H9 (cell line): ENCODE measurements around the gene LPP. TPM values are rescaled to one million over a fixed set of nuclear protein-coding genes. Genes with fewer than 3 reads are reported as not detected.

Source experiments
- DNase-seq: peaks from one replicate; pipeline ENCODE4 v3.0.0-alpha.2; 2017
- H2AFZ ChIP-seq: one replicate; pipeline ENCODE4 v1.6.1; 2013; ENCODE audit warnings: mild to moderate bottlenecking, low read length, control low read depth, moderate library complexity
- H2AK5ac ChIP-seq: 2 replicates; pipeline ENCODE4 v1.6.1; 2013; ENCODE audit warnings: low read length, control low read depth, mixed read lengths; ENCODE audit not compliant: insufficient read length
- H2BK120ac ChIP-seq: one replicate; pipeline ENCODE4 v1.6.1; 2013; ENCODE audit warnings: low read depth, mild to moderate bottlenecking, low read length, control low read depth, inconsistent platforms; ENCODE audit not compliant: poor library complexity, severe bottlenecking
- H2BK12ac ChIP-seq: 2 replicates; pipeline ENCODE4 v1.6.1; 2013; ENCODE audit warnings: low read length, control low read depth, mixed read lengths, low read depth; ENCODE audit not compliant: insufficient read length
- H2BK15ac ChIP-seq: 2 replicates; pipeline ENCODE4 v1.6.1; 2013; ENCODE audit warnings: low read depth, low read length, control low read depth
- H2BK20ac ChIP-seq: one replicate; pipeline ENCODE4 v1.6.1; 2013; ENCODE audit warnings: low read depth, mild to moderate bottlenecking, low read length, control low read depth, inconsistent platforms; ENCODE audit not compliant: poor library complexity, severe bottlenecking
- H2BK5ac ChIP-seq: 2 replicates; pipeline ENCODE4 v1.6.1; 2013; ENCODE audit warnings: low read length, control low read depth, mixed read lengths; ENCODE audit not compliant: insufficient read length
- H3K14ac ChIP-seq: 2 replicates; pipeline ENCODE4 v1.6.1; 2013; ENCODE audit warnings: low read length, control low read depth; ENCODE audit not compliant: insufficient read depth
- H3K18ac ChIP-seq: 2 replicates; pipeline ENCODE4 v1.6.1; 2013; ENCODE audit warnings: low read depth, mild to moderate bottlenecking, mixed read lengths, low read length, control low read depth; ENCODE audit not compliant: insufficient read length
- H3K23ac ChIP-seq: 2 replicates; pipeline ENCODE4 v1.6.1; 2013; ENCODE audit warnings: low read length, control low read depth, mixed read lengths, low read depth; ENCODE audit not compliant: insufficient read length
- H3K23me2 ChIP-seq: 2 replicates; pipeline ENCODE4 v1.6.1; 2013; ENCODE audit warnings: low read depth, mild to moderate bottlenecking, mixed read lengths, low read length, control low read depth; ENCODE audit not compliant: insufficient read length, poor library complexity, severe bottlenecking
- H3K27ac ChIP-seq: 2 replicates; pipeline ENCODE4 v1.5.1; 2013; ENCODE audit warnings: low read length, control low read depth, mixed read lengths, low read depth; ENCODE audit not compliant: insufficient read length
- H3K27me3 ChIP-seq: 2 replicates; pipeline ENCODE4 v1.6.1; 2013; ENCODE audit warnings: low read length, control low read depth, inconsistent platforms; ENCODE audit not compliant: insufficient read depth
- H3K4ac ChIP-seq: 2 replicates; pipeline ENCODE4 v1.6.1; 2013; ENCODE audit warnings: low read depth, mild to moderate bottlenecking, control low read depth, inconsistent platforms, low read length, moderate library complexity
- H3K4me1 ChIP-seq: 2 replicates; pipeline ENCODE4 v1.6.1; 2013; ENCODE audit warnings: low read length, control low read depth, inconsistent platforms; ENCODE audit not compliant: insufficient read depth
- H3K4me2 ChIP-seq: 2 replicates; pipeline ENCODE4 v1.6.1; 2013; ENCODE audit warnings: low read length, control low read depth, mixed read lengths; ENCODE audit not compliant: insufficient read length, insufficient read depth
- H3K56ac ChIP-seq: 2 replicates; pipeline ENCODE4 v1.6.1; 2013; ENCODE audit warnings: low read depth, mild to moderate bottlenecking, mixed read lengths, low read length, control low read depth; ENCODE audit not compliant: insufficient read length
- H3K79me1 ChIP-seq: 2 replicates; pipeline ENCODE4 v1.6.1; 2013; ENCODE audit warnings: low read depth, mild to moderate bottlenecking, moderate library complexity, low read length, control low read depth, inconsistent platforms; ENCODE audit not compliant: insufficient read depth, poor library complexity, severe bottlenecking
- H3K79me2 ChIP-seq: 2 replicates; pipeline ENCODE4 v1.6.1; 2013; ENCODE audit warnings: low read length, control low read depth, inconsistent platforms; ENCODE audit not compliant: insufficient read depth
- H3K9ac ChIP-seq: 2 replicates; pipeline ENCODE4 v1.6.1; 2013; ENCODE audit warnings: low read length, control low read depth, mixed read lengths; ENCODE audit not compliant: insufficient read length; ENCODE audit errors: extremely low read depth
- H3K9me3 ChIP-seq: one replicate; pipeline ENCODE4 v1.6.1; 2013; ENCODE audit warnings: low read depth, low read length, inconsistent platforms; ENCODE audit not compliant: control insufficient read depth
- H3T11ph ChIP-seq: one replicate; pipeline ENCODE4 v1.6.1; 2013; ENCODE audit warnings: mild to moderate bottlenecking, low read length, control low read depth, inconsistent platforms
- H4K20me1 ChIP-seq: one replicate; pipeline ENCODE4 v1.6.1; 2013; ENCODE audit not compliant: control insufficient read depth, insufficient read length, insufficient read depth
- H4K5ac ChIP-seq: 2 replicates; pipeline ENCODE4 v1.6.1; 2013; ENCODE audit warnings: low read depth, mild to moderate bottlenecking, mixed read lengths, low read length, control low read depth; ENCODE audit not compliant: insufficient read length
- H4K8ac ChIP-seq: replicated peaks from 2 replicates; pipeline ENCODE4 v1.6.1; 2013; ENCODE audit warnings: low read length, control low read depth, mixed read lengths, low read depth; ENCODE audit not compliant: insufficient read length
- H4K91ac ChIP-seq: 2 replicates; pipeline ENCODE4 v1.6.1; 2013; ENCODE audit warnings: low read depth, mild to moderate bottlenecking, moderate library complexity, mixed read lengths, low read length, control low read depth; ENCODE audit not compliant: insufficient read length
- H3K27ac Mint-ChIP-seq, 3 experiments: 2 replicates in 2 of 3; 3 replicates in 1 of 3; pipeline ENCODE4 v1.8.0; 2020 to 2021; ENCODE audit warnings: mixed read lengths in 3 of 3, mild to moderate bottlenecking in 1 of 3, moderate library complexity in 1 of 3
- H3K27me3 Mint-ChIP-seq: 2 replicates; pipeline ENCODE4 v1.8.0; 2021; ENCODE audit warnings: low read depth, mild to moderate bottlenecking, moderate library complexity, mixed read lengths
- H3K36me3 Mint-ChIP-seq, 3 experiments: 2 replicates in 2 of 3; 3 replicates in 1 of 3; pipeline ENCODE4 v1.8.0; 2020 to 2021; ENCODE audit warnings: low read depth in 3 of 3, mixed read lengths in 3 of 3; ENCODE audit not compliant: insufficient read depth in 1 of 3
- H3K4me1 Mint-ChIP-seq, 2 experiments: 2 replicates each; pipeline ENCODE4 v1.8.0; 2020; ENCODE audit warnings: mixed read lengths in 2 of 2
- H3K4me3 Mint-ChIP-seq, 2 experiments: 2 replicates in 1 of 2; 3 replicates in 1 of 2; pipeline ENCODE4 v1.8.0; 2020 to 2021; ENCODE audit warnings: mild to moderate bottlenecking in 2 of 2, mixed read lengths in 2 of 2, moderate library complexity in 1 of 2
- H3K9me3 Mint-ChIP-seq, 2 experiments: 2 replicates in 1 of 2; 3 replicates in 1 of 2; pipeline ENCODE4 v1.8.0; 2020; ENCODE audit warnings: mild to moderate bottlenecking in 2 of 2, mixed read lengths in 2 of 2, moderate library complexity in 1 of 2
- total RNA-seq: library from RNA; stranded (reverse); gene quantifications from 2 replicates; pipeline ENCODE4 v1.2.1, GENCODE V29; 2021
- TF ChIP-seq, protein P1 (sequence below): fragments of 200-600 bp; sonication (generic); conservative IDR thresholded peaks from 3 replicates; pipeline ENCODE4 v1.8.0; 2021; ENCODE audit warnings: antibody characterized with exemption, mild to moderate bottlenecking

The LPP gene
- total RNA-seq, 1 experiment from 2014 or later: 64.6 TPM

GRCh38 chr3:188720636-188721035 lies 566.7 kb downstream of the LPP start:
- no peaks in the 10 kb centered on the region for H4K20me1 ChIP-seq
- TF ChIP-seq, protein P1, sequence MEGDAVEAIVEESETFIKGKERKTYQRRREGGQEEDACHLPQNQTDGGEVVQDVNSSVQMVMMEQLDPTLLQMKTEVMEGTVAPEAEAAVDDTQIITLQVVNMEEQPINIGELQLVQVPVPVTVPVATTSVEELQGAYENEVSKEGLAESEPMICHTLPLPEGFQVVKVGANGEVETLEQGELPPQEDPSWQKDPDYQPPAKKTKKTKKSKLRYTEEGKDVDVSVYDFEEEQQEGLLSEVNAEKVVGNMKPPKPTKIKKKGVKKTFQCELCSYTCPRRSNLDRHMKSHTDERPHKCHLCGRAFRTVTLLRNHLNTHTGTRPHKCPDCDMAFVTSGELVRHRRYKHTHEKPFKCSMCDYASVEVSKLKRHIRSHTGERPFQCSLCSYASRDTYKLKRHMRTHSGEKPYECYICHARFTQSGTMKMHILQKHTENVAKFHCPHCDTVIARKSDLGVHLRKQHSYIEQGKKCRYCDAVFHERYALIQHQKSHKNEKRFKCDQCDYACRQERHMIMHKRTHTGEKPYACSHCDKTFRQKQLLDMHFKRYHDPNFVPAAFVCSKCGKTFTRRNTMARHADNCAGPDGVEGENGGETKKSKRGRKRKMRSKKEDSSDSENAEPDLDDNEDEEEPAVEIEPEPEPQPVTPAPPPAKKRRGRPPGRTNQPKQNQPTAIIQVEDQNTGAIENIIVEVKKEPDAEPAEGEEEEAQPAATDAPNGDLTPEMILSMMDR: no peak
- no peak overlapping the region for H2BK120ac ChIP-seq
- no peak overlapping the region for H2BK20ac ChIP-seq
- H3K56ac ChIP-seq: no peak overlapping the region
- H3K14ac ChIP-seq: no peak overlapping the region
- H2AK5ac ChIP-seq: no peak overlapping the region
- H3K27me3 ChIP-seq: no peaks in the 10 kb centered on the region; the same call in 1 of the 2 replicates
- H3K23me2 ChIP-seq: no peaks in the 10 kb centered on the region
- no peak overlapping the region for H3K4me3 Mint-ChIP-seq
- no peak overlapping the region for H2BK12ac ChIP-seq
- H3K79me1 ChIP-seq: no peaks in the 10 kb centered on the region
- no peak overlapping the region for H3K27ac Mint-ChIP-seq
- H3K23ac ChIP-seq: no peak overlapping the region
- no peak overlapping the region for H3K27ac ChIP-seq
- no peak overlapping the region for H4K5ac ChIP-seq
- no peak overlapping the region for H3K9ac ChIP-seq
- 0 out of 4 replicates have a peak, but pooled peaks cover 0 to 2% of the 10 kb centered on the region in 2 experiments for H3K4me1 Mint-ChIP-seq
- no peak overlapping the region for H3K18ac ChIP-seq
- no peak overlapping the region for H3K4ac ChIP-seq
- H4K91ac ChIP-seq: no peak overlapping the region
- no peaks in the 10 kb centered on the region for H3K9me3 Mint-ChIP-seq
- no peak for DNase-seq
- H3K79me2 ChIP-seq: no peaks in the 10 kb centered on the region
- H3K27me3 Mint-ChIP-seq: no peaks in the 10 kb centered on the region; the same call in 1 of the 2 replicates
- H3K36me3 Mint-ChIP-seq: no peaks in the 10 kb centered on the region
- no peak overlapping the region for H2AFZ ChIP-seq
- no peaks in the 10 kb centered on the region for H3K4me1 ChIP-seq
- no peak overlapping the region for H2BK15ac ChIP-seq
- H2BK5ac ChIP-seq: no peak overlapping the region
- H3T11ph ChIP-seq: no peak overlapping the region
- H4K8ac ChIP-seq: no peak overlapping the region
- H3K4me2 ChIP-seq: no peak overlapping the region
- no peaks in the 10 kb centered on the region for H3K9me3 ChIP-seq
